Measurements from ENCODE around the gene CD247.
A peak's percentile ranks its signal among the peaks of the same experiment; 100 is the strongest.

CD247 gene

DNA sequence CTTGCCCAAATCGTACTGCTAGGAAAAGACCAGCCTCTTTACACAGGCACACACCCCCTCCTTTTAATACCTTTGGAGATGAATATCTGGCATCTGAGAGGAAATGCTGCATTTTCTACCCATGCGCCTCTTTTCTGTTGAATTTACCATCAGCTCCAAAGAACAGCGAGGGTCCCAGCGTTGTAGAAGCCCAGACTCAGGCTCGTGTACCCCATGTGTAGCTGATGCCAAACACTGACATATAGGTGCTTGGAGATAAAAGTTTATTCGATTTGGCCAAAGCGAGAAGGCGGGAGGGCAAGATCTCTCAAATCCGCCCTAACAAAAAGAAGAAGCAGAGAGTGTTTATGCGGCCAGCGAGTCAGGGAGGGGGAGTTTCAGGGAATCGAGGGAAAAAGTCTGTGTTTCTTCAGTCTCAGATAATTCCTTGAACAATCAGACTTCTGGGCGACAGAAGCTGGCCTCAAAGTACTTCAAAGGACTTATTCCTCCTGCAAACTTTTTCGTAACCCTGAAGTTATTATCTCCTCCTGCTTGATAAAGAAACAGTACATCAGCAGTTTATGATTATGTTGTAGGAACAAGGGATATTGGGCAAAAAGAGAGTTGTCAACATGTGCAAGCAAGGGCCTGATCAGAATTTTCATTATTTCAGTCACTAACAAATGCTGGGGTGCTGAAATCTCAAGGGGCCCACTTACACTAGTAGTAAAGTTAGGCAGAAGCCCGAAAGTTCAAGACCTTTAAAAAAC is 35.9 kb upstream of the CD247 start:
- Histone ChIP-seq H3K36me3 (ENCODE audit: control insufficient read depth in 2 of 2, insufficient read depth in 2 of 2, low read length in 2 of 2) (no peaks in the 10 kb centered on the region), H3K9ac (ENCODE audit: low read length in 2 of 2) (peak overlapping the region; percentile 64 to 66), H3K27me3 (ENCODE audit: control insufficient read depth in 1 of 2, insufficient read depth in 2 of 2, low read length in 2 of 2) (no peaks in the 10 kb centered on the region), H3K4me1 (ENCODE audit: control insufficient read depth, insufficient read depth, low read length) (peaks cover 12% of the 10 kb centered on the region), H3K9me3 (ENCODE audit: control insufficient read depth in 2 of 2, low read length in 2 of 2) (no peaks in the 10 kb centered on the region), H3K27ac (ENCODE audit: low read length) (peak overlapping the region; percentile 53), H3K4me3 (ENCODE audit: low read length in 2 of 2) (peak overlapping the region; percentile 83 to 96)

GRCh38 chr1:167553136-167554027 is 35.1 kb upstream of the CD247 start, which contains the start of gene CREG1:
TSS of gene CREG1 (minus strand) at chr1:167553762.
- Histone ChIP-seq H3K27ac (ENCODE audit: low read length) (peak within 1 kb of the TSS; percentile 53), H3K4me3 (ENCODE audit: low read length in 2 of 2) (peak within 1 kb of the TSS; percentile 83 to 96), H3K4me1 (ENCODE audit: control insufficient read depth, insufficient read depth, low read length) (peaks cover 12% of the 10 kb centered on the region), H3K9me3 (ENCODE audit: control insufficient read depth in 2 of 2, low read length in 2 of 2) (no peaks in the 10 kb centered on the region), H3K36me3 (ENCODE audit: control insufficient read depth in 2 of 2, insufficient read depth in 2 of 2, low read length in 2 of 2) (no peaks in the 10 kb centered on the region), H3K27me3 (ENCODE audit: control insufficient read depth in 1 of 2, insufficient read depth in 2 of 2, low read length in 2 of 2) (no peaks in the 10 kb centered on the region), H3K9ac (ENCODE audit: low read length in 2 of 2) (peak within 1 kb of the TSS; percentile 64 to 72)

DNA sequence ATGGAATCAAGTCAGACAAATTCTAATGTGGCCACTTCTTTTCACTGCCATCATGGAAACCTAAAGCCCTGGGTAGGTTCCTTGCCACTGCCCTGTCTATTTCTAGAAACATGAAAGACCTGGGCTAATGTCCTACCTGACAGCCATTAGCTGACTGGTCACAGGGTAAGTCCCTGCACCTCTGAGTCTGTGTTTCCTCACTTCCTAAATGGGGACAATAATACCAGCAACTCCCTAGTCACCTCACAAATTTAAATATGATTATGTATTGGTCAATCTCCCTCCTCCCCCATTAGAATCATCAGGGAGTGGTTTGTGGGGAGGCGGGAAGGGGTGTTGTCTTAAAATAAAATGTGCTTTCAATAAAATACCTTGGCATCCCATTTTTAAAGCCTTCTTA is 33.0 kb upstream of the CD247 start:
- H3K4me1 ChIP-seq (ENCODE audit: control insufficient read depth, insufficient read depth, low read length): peaks cover 12% of the 10 kb centered on the region
- H3K4me3 ChIP-seq (ENCODE audit: low read length in 2 of 2): no peak overlapping the region
- H3K9ac ChIP-seq (ENCODE audit: low read length in 2 of 2): no peak overlapping the region
- no peaks in the 10 kb centered on the region for H3K9me3 ChIP-seq (ENCODE audit: control insufficient read depth in 2 of 2, low read length in 2 of 2)
- no peaks in the 10 kb centered on the region for H3K27me3 ChIP-seq (ENCODE audit: control insufficient read depth in 1 of 2, insufficient read depth in 2 of 2, low read length in 2 of 2)
- H3K27ac ChIP-seq (ENCODE audit: low read length): no peak overlapping the region
- H3K36me3 ChIP-seq (ENCODE audit: control insufficient read depth in 2 of 2, insufficient read depth in 2 of 2, low read length in 2 of 2): peaks cover 0 to 5% of the 10 kb centered on the region in 2 donors

- Histone ChIP-seq H3K36me3 (ENCODE audit: control insufficient read depth in 2 of 2, insufficient read depth in 2 of 2, low read length in 2 of 2) (peaks cover 13 to 16% of the 10 kb centered on the region in 2 donors), H3K9ac (ENCODE audit: low read length in 2 of 2) (no peak overlapping the region), H3K27me3 (ENCODE audit: control insufficient read depth in 1 of 2, insufficient read depth in 2 of 2, low read length in 2 of 2) (no peaks in the 10 kb centered on the region), H3K4me3 (ENCODE audit: low read length in 2 of 2) (no peak overlapping the region), H3K9me3 (ENCODE audit: control insufficient read depth in 2 of 2, low read length in 2 of 2) (no peaks in the 10 kb centered on the region), H3K4me1 (ENCODE audit: control insufficient read depth, insufficient read depth, low read length) (peaks cover 12% of the 10 kb centered on the region), H3K27ac (ENCODE audit: low read length) (no peak overlapping the region)
Observed at GRCh38 chr1:167548059-167548932, 30.0 kb upstream of the CD247 start.

GRCh38 chr1:167546935-167547334 is 28.6 kb upstream of the CD247 start:
- peaks cover 13 to 16% of the 10 kb centered on the region in 2 donors for H3K36me3 ChIP-seq (ENCODE audit: control insufficient read depth in 2 of 2, insufficient read depth in 2 of 2, low read length in 2 of 2)

GRCh38 chr1:167545349-167545748 is 27.0 kb upstream of the CD247 start:
- Histone ChIP-seq H3K4me3 (ENCODE audit: low read length in 2 of 2) (no peak overlapping the region), H3K9ac (ENCODE audit: low read length in 2 of 2) (no peak overlapping the region), H3K36me3 (ENCODE audit: control insufficient read depth in 2 of 2, insufficient read depth in 2 of 2, low read length in 2 of 2) (peaks cover 13 to 16% of the 10 kb centered on the region in 2 donors), H3K27me3 (ENCODE audit: control insufficient read depth in 1 of 2, insufficient read depth in 2 of 2, low read length in 2 of 2) (no peaks in the 10 kb centered on the region), H3K9me3 (ENCODE audit: control insufficient read depth in 2 of 2, low read length in 2 of 2) (no peaks in the 10 kb centered on the region), H3K4me1 (ENCODE audit: control insufficient read depth, insufficient read depth, low read length) (no peaks in the 10 kb centered on the region), H3K27ac (ENCODE audit: low read length) (no peak overlapping the region)

More at GRCh38 chr1:167546935-167547334, 28.6 kb upstream of the CD247 start:
- H3K9me3 ChIP-seq (ENCODE audit: control insufficient read depth in 2 of 2, low read length in 2 of 2): no peaks in the 10 kb centered on the region
- no peak overlapping the region for H3K9ac ChIP-seq (ENCODE audit: low read length in 2 of 2)
- H3K4me1 ChIP-seq (ENCODE audit: control insufficient read depth, insufficient read depth, low read length): peaks cover 4% of the 10 kb centered on the region
- no peaks in the 10 kb centered on the region for H3K27me3 ChIP-seq (ENCODE audit: control insufficient read depth in 1 of 2, insufficient read depth in 2 of 2, low read length in 2 of 2)
- no peak overlapping the region for H3K4me3 ChIP-seq (ENCODE audit: low read length in 2 of 2)
- no peak overlapping the region for H3K27ac ChIP-seq (ENCODE audit: low read length)

GRCh38 chr1:167544447-167545093 is 26.2 kb upstream of the CD247 start:
- Histone ChIP-seq H3K4me3 (ENCODE audit: low read length in 2 of 2) (no peak overlapping the region), H3K27ac (ENCODE audit: low read length) (no peak overlapping the region)

DNA sequence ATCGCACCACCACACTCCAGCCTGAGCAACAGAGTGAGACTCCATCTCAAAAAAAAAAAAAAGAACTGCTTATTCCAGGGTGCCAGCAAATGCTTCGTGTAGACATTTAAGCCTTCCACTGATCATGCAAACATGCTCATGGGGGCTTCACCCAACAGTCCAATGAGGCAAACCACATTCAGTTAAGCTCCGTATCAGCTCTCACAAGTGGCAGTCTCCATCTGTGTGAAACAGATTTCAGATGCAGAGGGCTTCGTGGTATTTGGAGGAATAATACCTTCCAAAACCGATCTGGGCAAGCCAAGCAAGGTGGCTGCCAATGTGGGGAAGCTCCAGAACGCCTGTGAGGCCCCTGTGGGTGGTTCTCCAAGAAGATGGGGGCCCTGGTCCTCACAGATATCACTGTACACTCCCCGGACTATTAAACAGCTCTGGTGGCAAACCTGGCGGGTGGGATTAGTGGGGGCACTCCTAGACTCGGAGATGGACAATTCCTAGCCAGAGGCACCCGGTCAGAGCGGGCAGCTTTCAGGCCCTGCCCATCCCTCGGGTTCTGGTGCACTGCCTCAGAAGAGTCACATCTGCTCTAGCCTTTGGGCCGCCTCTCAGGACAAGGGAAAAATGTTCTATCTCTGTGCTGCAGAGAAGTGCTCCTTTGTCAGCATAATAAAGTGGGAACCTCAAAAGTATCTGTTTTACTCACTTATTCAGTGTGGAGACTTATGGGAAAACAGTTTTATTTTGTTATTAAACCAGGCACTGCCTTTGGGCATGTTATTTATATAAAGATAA is 25.1 kb upstream of the CD247 start:
- H3K9me3 ChIP-seq (ENCODE audit: control insufficient read depth in 2 of 2, low read length in 2 of 2): no peaks in the 10 kb centered on the region
- H3K27ac ChIP-seq (ENCODE audit: low read length): no peak overlapping the region
- H3K4me1 ChIP-seq (ENCODE audit: control insufficient read depth, insufficient read depth, low read length): no peaks in the 10 kb centered on the region
- peaks cover 13 to 16% of the 10 kb centered on the region in 2 donors for H3K36me3 ChIP-seq (ENCODE audit: control insufficient read depth in 2 of 2, insufficient read depth in 2 of 2, low read length in 2 of 2)
- no peak overlapping the region for H3K9ac ChIP-seq (ENCODE audit: low read length in 2 of 2)
- no peak overlapping the region for H3K4me3 ChIP-seq (ENCODE audit: low read length in 2 of 2)
- H3K27me3 ChIP-seq (ENCODE audit: control insufficient read depth in 1 of 2, insufficient read depth in 2 of 2, low read length in 2 of 2): no peaks in the 10 kb centered on the region

More at GRCh38 chr1:167544447-167545093, 26.2 kb upstream of the CD247 start:
- Histone ChIP-seq H3K9ac (ENCODE audit: low read length in 2 of 2) (no peak overlapping the region), H3K27me3 (ENCODE audit: control insufficient read depth in 1 of 2, insufficient read depth in 2 of 2, low read length in 2 of 2) (no peaks in the 10 kb centered on the region), H3K9me3 (ENCODE audit: control insufficient read depth in 2 of 2, low read length in 2 of 2) (no peaks in the 10 kb centered on the region), H3K4me1 (ENCODE audit: control insufficient read depth, insufficient read depth, low read length) (no peaks in the 10 kb centered on the region), H3K36me3 (ENCODE audit: control insufficient read depth in 2 of 2, insufficient read depth in 2 of 2, low read length in 2 of 2) (peaks cover 13 to 16% of the 10 kb centered on the region in 2 donors)

DNA sequence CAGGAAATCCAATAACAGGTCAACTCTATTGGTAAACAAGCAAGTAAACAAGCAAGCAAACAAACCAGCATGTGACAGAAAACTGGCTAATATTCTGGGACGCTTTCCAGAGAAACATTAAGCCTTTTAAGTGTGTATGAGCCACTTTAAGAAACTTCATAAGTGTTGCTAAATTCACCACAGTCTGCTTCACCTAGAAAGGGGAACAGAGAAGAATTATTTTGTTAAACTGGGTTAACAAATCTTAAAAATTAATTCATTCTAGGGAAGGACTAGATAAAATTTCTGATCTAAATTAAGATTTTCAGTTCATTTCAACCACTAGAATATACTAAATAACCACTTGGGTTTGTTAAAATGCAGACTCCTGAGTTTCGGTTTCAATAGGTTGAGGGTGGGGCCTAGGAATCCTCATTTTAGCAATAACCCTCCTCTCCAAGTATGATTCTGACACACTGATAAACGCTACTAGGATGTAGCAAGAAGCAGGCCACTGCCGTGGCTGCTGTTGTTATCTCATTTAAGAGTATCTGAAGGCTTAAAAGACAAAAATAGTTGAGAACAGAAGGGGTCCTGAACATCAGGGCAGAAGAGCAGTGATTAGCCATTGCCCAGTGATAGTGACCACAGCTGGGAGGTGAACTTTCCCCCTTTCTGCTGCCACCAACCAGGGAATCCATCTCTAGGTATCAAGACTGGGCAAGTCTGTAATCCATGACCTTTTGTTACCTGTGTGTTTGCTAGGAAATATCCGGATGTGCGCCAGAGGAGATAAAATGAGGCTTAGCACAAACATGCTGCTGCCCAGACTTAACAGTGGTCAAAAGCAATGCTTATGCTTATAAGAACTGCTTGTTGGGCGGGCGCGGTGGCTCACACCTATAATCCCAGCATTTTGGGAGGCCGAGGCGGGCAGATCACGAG is 24.0 kb upstream of the CD247 start:
- no peak overlapping the region for H3K27ac ChIP-seq (ENCODE audit: low read length)
- H3K27me3 ChIP-seq (ENCODE audit: control insufficient read depth in 1 of 2, insufficient read depth in 2 of 2, low read length in 2 of 2): no peaks in the 10 kb centered on the region
- H3K36me3 ChIP-seq (ENCODE audit: control insufficient read depth in 2 of 2, insufficient read depth in 2 of 2, low read length in 2 of 2): peaks cover 13 to 16% of the 10 kb centered on the region in 2 donors
- H3K4me1 ChIP-seq (ENCODE audit: control insufficient read depth, insufficient read depth, low read length): no peaks in the 10 kb centered on the region
- no peak overlapping the region for H3K9ac ChIP-seq (ENCODE audit: low read length in 2 of 2)
- no peaks in the 10 kb centered on the region for H3K9me3 ChIP-seq (ENCODE audit: control insufficient read depth in 2 of 2, low read length in 2 of 2)
- no peak overlapping the region for H3K4me3 ChIP-seq (ENCODE audit: low read length in 2 of 2)

All from stomach smooth muscle (tissue), 2 donors.